Peyer's patch (tissue), 4 donors: ENCODE measurements around the gene COQ8A. TPM values are rescaled to one million over a fixed set of nuclear protein-coding genes. Genes with fewer than 3 reads are reported as not detected.
"Not testable (repeated sequence)": the region's sequence is repeated elsewhere in the genome, so short reads cannot be mapped to it uniquely, and the experiment has no call there.

Source experiments
- DNase-seq, 3 donors: peaks; one replicate each; pipeline ENCODE4 v3.0.0-alpha.2; 2017 to 2019
- H3K27ac ChIP-seq, 4 donors: fragments of 200-600 bp; sonication (generic); one replicate each; pipeline ENCODE4 v1.5.1; 2016 to 2019
- H3K27me3 ChIP-seq, 2 donors: fragments of 200-600 bp; sonication (generic); one replicate each; pipeline ENCODE4 v1.5.1; 2019
- H3K36me3 ChIP-seq, 3 donors: fragments of 200-600 bp; sonication (generic); one replicate each; pipeline ENCODE4 v1.5.1; 2016 to 2019
- H3K4me1 ChIP-seq, 4 donors: fragments of 200-600 bp; sonication (generic); one replicate each; pipeline ENCODE4 v1.5.1; 2016 to 2019
- H3K4me3 ChIP-seq, 4 donors: fragments of 200-600 bp; sonication (generic); 1 replicate in 3 of 4; 2 replicates in 1 of 4; pipeline ENCODE4 v1.5.1; 2016 to 2019; ENCODE audit warnings: mild to moderate bottlenecking in 1 of 4
- H3K9me3 ChIP-seq, 4 donors: fragments of 200-600 bp; sonication (generic); one replicate each; pipeline ENCODE4 v1.5.1; 2016 to 2019; ENCODE audit warnings: mild to moderate bottlenecking in 1 of 4
- CTCF ChIP-seq, 6 experiments: fragments of 450-650 bp in 4 of 6; fragments of 200-600 bp in 2 of 6; sonication (generic) in 1 of 6; IDR thresholded peaks; one replicate each; pipeline ENCODE4 v1.5.1; 2017 to 2019; ENCODE audit warnings: antibody characterized with exemption in 6 of 6, mild to moderate bottlenecking in 3 of 6, moderate library complexity in 1 of 6
- POLR2A ChIP-seq, 2 donors: fragments of 450-650 bp; IDR thresholded peaks; one replicate each; pipeline ENCODE4 v1.5.1; 2017; ENCODE audit warnings: antibody characterized with exemption in 2 of 2, mild to moderate bottlenecking in 2 of 2, moderate library complexity in 2 of 2
- total RNA-seq, 4 donors: library from RNA; depleted of rRNA; stranded (reverse); fragments of >200 nt; gene quantifications; one replicate each; pipeline ENCODE4 v1.1.0, GENCODE V29; 2016

COQ8A gene
- total RNA-seq, 4 donors from 2014 or later: 25.2 to 108 (median 48.3) TPM

- H3K4me3 ChIP-seq: no peak overlapping the region
- H3K9me3 ChIP-seq: no peaks in the 10 kb centered on the region
- H3K4me1 ChIP-seq: peaks cover 0 to 14% (median 1%) of the 10 kb centered on the region in 4 donors
- DNase-seq: no peak
- H3K36me3 ChIP-seq: peaks cover 0 to 10% (median 0%) of the 10 kb centered on the region in 3 donors
- H3K27me3 ChIP-seq: no peaks in the 10 kb centered on the region
- H3K27ac ChIP-seq: no peak overlapping the region
- TF ChIP-seq CTCF (IDR thresholded peaks at IDR 0.05): no peak
- TF ChIP-seq POLR2A (IDR thresholded peaks at IDR 0.05): no peak
These were observed 54.7 kb downstream of the COQ8A start for GRCh38 chr1:226994586-226995364.

GRCh38 chr1:226995365-226996332, 55.6 kb downstream of the COQ8A start:
- no peak overlapping the region for H3K4me3 ChIP-seq
- H3K27ac ChIP-seq: no peak overlapping the region
- no peak for DNase-seq
- H3K4me1 ChIP-seq: peaks cover 0 to 5% (median 0%) of the 10 kb centered on the region in 4 donors
- peaks cover 0 to 10% (median 0%) of the 10 kb centered on the region in 3 donors for H3K36me3 ChIP-seq
- TF ChIP-seq CTCF (IDR thresholded peaks at IDR 0.05) (no peak), POLR2A (IDR thresholded peaks at IDR 0.05) (no peak)
- no peaks in the 10 kb centered on the region for H3K27me3 ChIP-seq
- no peaks in the 10 kb centered on the region for H3K9me3 ChIP-seq

- H3K4me1 ChIP-seq, H3K4me3 ChIP-seq, H3K27ac ChIP-seq, H3K9me3 ChIP-seq, H3K27me3 ChIP-seq, DNase-seq, H3K36me3 ChIP-seq: not testable (repeated sequence)
These were observed 59.5 kb downstream of the COQ8A start for GRCh38 chr1:226999579-226999978.

GRCh38 chr1:227002531-227003049, 62.5 kb downstream of the COQ8A start:
- H3K9me3 ChIP-seq: no peaks in the 10 kb centered on the region
- no peaks in the 10 kb centered on the region for H3K4me1 ChIP-seq
- H3K27me3 ChIP-seq: no peaks in the 10 kb centered on the region
- DNase-seq: no peak
- H3K36me3 ChIP-seq: peaks cover 0 to 6% (median 0%) of the 10 kb centered on the region in 3 donors
- no peak overlapping the region for H3K4me3 ChIP-seq
- TF ChIP-seq CTCF (IDR thresholded peaks at IDR 0.05) (no peak), POLR2A (IDR thresholded peaks at IDR 0.05) (no peak)
- H3K27ac ChIP-seq: no peak overlapping the region

- DNase-seq: no peak
- no peaks in the 10 kb centered on the region for H3K27me3 ChIP-seq
- H3K36me3 ChIP-seq: peaks cover 0 to 6% (median 0%) of the 10 kb centered on the region in 3 donors
- H3K27ac ChIP-seq: no peak overlapping the region
- no peaks in the 10 kb centered on the region for H3K4me1 ChIP-seq
- TF ChIP-seq POLR2A (IDR thresholded peaks at IDR 0.05) (no peak), CTCF (IDR thresholded peaks at IDR 0.05) (no peak)
- H3K4me3 ChIP-seq: no peak overlapping the region
- H3K9me3 ChIP-seq: no peaks in the 10 kb centered on the region
These were observed 63.1 kb downstream of the COQ8A start for GRCh38 chr1:227003165-227003564.
